Panc1 (cell line): ENCODE measurements around the gene PTGFR. TPM values are rescaled to one million over a fixed set of nuclear protein-coding genes. Genes with fewer than 3 reads are reported as not detected.

Experiments
- ATAC-seq: fragments of 200-7000 bp; cut with Tn5 transposase; 2 replicates; pipeline ENCODE4 v1.9.1; 2020; ENCODE audit warnings: mild to moderate bottlenecking, moderate library complexity
- BruUV-seq: library from RNA; stranded (reverse); fragments of 400-500 nt; replicated peaks from 2 replicates; lab custom pipeline; 2021; lab: Mats Ljungman, UMichigan
- CTCF ChIA-PET: fragments of 300-600 bp; sonication (Branson Sonifier 250); formaldehyde crosslinking; loops from one replicate; lab custom pipeline; 2022; ENCODE audit warnings: antibody characterized with exemption; lab: Charles Lee
- POLR2A ChIA-PET: fragments of 300-600 bp; sonication (Branson Sonifier 250); formaldehyde crosslinking; loops from one replicate; lab custom pipeline; 2022; ENCODE audit warnings: antibody characterized with exemption; lab: Charles Lee
- DNase-seq: peaks from one replicate; pipeline ENCODE4 v3.0.0-alpha.2; 2010; ENCODE audit warnings: low read depth, low spot score
- H3K27ac ChIP-seq: 2 replicates; pipeline ENCODE4 v1.5.1; 2011; ENCODE audit warnings: mild to moderate bottlenecking, low read length, inconsistent platforms
- H3K27me3 ChIP-seq: fragments of 200-500 bp; sonication (Bioruptor generic); 2 replicates; pipeline ENCODE4 v1.6.0; 2014; ENCODE audit warnings: low read length, inconsistent platforms; ENCODE audit not compliant: control insufficient read depth, insufficient read depth
- H3K36me3 ChIP-seq: fragments of 200-500 bp; sonication (Bioruptor generic); 2 replicates; pipeline ENCODE4 v1.5.1; 2014; ENCODE audit warnings: inconsistent platforms, mild to moderate bottlenecking, low read length, moderate library complexity; ENCODE audit not compliant: control insufficient read depth, insufficient read depth
- H3K4me1 ChIP-seq: 2 replicates; pipeline ENCODE4 v1.5.1; 2011; ENCODE audit warnings: inconsistent platforms, mild to moderate bottlenecking, low read length, moderate library complexity; ENCODE audit not compliant: control insufficient read depth, insufficient read depth
- H3K4me3 ChIP-seq, 2 experiments: 2 replicates each; pipeline ENCODE4 v1.5.1; 2011 to 2012; ENCODE audit warnings: low read depth in 2 of 2, low read length in 2 of 2, mild to moderate bottlenecking in 2 of 2, inconsistent platforms in 1 of 2, moderate library complexity in 1 of 2
- H3K9me3 ChIP-seq: fragments of 200-500 bp; sonication (Bioruptor generic); 2 replicates; pipeline ENCODE4 v1.5.1; 2014; ENCODE audit warnings: low read depth, mild to moderate bottlenecking, inconsistent platforms, low read length, moderate library complexity; ENCODE audit not compliant: control insufficient read depth, insufficient read depth
- CTCF ChIP-seq: fragments of 450-650 bp; IDR thresholded peaks from 2 replicates; pipeline ENCODE4 v1.5.1; 2017; ENCODE audit warnings: mild to moderate bottlenecking
- POLR2AphosphoS5 ChIP-seq: IDR thresholded peaks from 2 replicates; pipeline ENCODE4 v1.6.1; 2012; ENCODE audit warnings: mild to moderate bottlenecking, low read depth, low read length, moderate library complexity
- REST ChIP-seq, 2 experiments: IDR thresholded peaks; 2 replicates each; pipeline ENCODE4 v1.6.1; 2011 to 2012; ENCODE audit warnings: low read depth in 2 of 2, control low read depth in 1 of 2, low read length in 1 of 2, mild to moderate bottlenecking in 1 of 2, moderate library complexity in 1 of 2; ENCODE audit not compliant: insufficient read depth in 1 of 2
- SIN3A ChIP-seq: IDR thresholded peaks from 2 replicates; pipeline ENCODE4 v1.6.1; 2012; ENCODE audit warnings: low read depth, mild to moderate bottlenecking, low read length, moderate library complexity, borderline replicate concordance; ENCODE audit not compliant: insufficient read depth
- TCF7L2 ChIP-seq: IDR thresholded peaks from 2 replicates; pipeline ENCODE4 v1.6.1; 2011; ENCODE audit warnings: mild to moderate bottlenecking, low read depth, low read length, inconsistent platforms
- in situ Hi-C: cut with HindIII; loops from 2 replicates; pipeline ENCODE4 v1.10.0; 2016; ENCODE audit warnings: low sequenced_read_pairs, low pct_unique_long_range_greater_than_20kb
- intact Hi-C: fragments of 100-400 bp; cut with micrococcal nuclease; formaldehyde crosslinking; loops from one replicate; pipeline ENCODE4 v1.10.0; 2022; ENCODE audit not compliant: unreplicated experiment
- total RNA-seq: library from RNA; stranded (reverse); gene quantifications from one replicate; pipeline ENCODE4 v1.2.1, GENCODE V29; 2021; ENCODE audit not compliant: unreplicated experiment

PTGFR gene
- total RNA-seq, 1 experiment from 2014 or later = not detected

GRCh38 chr1:78501203-78501602, 10.4 kb downstream of the PTGFR start:
- no peak for ATAC-seq

GRCh38 chr1:78511334-78511733, 20.6 kb downstream of the PTGFR start:
- no peaks in the 10 kb centered on the region for H3K4me1 ChIP-seq
- ATAC-seq = no peak
- intact Hi-C loops (no loop called here), in situ Hi-C loops (no loop called here)
- no peaks in the 10 kb centered on the region for H3K27me3 ChIP-seq
- H3K36me3 ChIP-seq = no peaks in the 10 kb centered on the region
- no TSS peak for BruUV-seq
- ChIA-PET CTCF (no interaction called here), POLR2A (no interaction called here)
- no peak overlapping the region for H3K4me3 ChIP-seq
- no peak for TF ChIP-seq SIN3A
- no peak for TF ChIP-seq TCF7L2
- no peak for TF ChIP-seq CTCF
- no peak for TF ChIP-seq REST (IDR thresholded peaks at IDR 0.05; ENCODE audit: insufficient read depth in 1 of 2, low read depth in 2 of 2, low read length in 1 of 2)
- no peak for TF ChIP-seq POLR2AphosphoS5
- no peak overlapping the region for H3K27ac ChIP-seq
- DNase-seq = no peak
- H3K9me3 ChIP-seq = no peaks in the 10 kb centered on the region

More at GRCh38 chr1:78501203-78501602, 10.4 kb downstream of the PTGFR start:
- BruUV-seq = no TSS peak
- no peaks in the 10 kb centered on the region for H3K36me3 ChIP-seq
- H3K4me3 ChIP-seq = no peak overlapping the region
- H3K27me3 ChIP-seq = no peaks in the 10 kb centered on the region
- no peaks in the 10 kb centered on the region for H3K9me3 ChIP-seq
- POLR2A ChIA-PET = no interaction called here
- no peak overlapping the region for H3K27ac ChIP-seq
- CTCF ChIA-PET = no interaction called here
- TF ChIP-seq CTCF (no peak), POLR2AphosphoS5 (no peak), SIN3A (no peak), REST (IDR thresholded peaks at IDR 0.05; ENCODE audit: insufficient read depth in 1 of 2, low read depth in 2 of 2, low read length in 1 of 2) (no peak), TCF7L2 (no peak)
- DNase-seq = no peak
- in situ Hi-C loops = no loop called here
- intact Hi-C loops = no loop called here
- H3K4me1 ChIP-seq = no peaks in the 10 kb centered on the region
